Measurements from ENCODE around the gene ACTN1.

GRCh38 chr14:68840454-68840853 lies 138.6 kb downstream of the ACTN1 start:
- TF ChIP-seq POLR2A (IDR thresholded peaks at IDR 0.05; ENCODE audit: low read depth, low read length) (no peak), POLR2AphosphoS5 (IDR thresholded peaks at IDR 0.05; ENCODE audit: low read depth, low read length) (no peak), TAF1 (IDR thresholded peaks at IDR 0.05; ENCODE audit: low read depth, low read length) (no peak), SPI1 (IDR thresholded peaks at IDR 0.05; ENCODE audit: low read depth, low read length) (no peak), PAX5 (IDR thresholded peaks at IDR 0.05; ENCODE audit: insufficient read depth, low read length, severe bottlenecking) (no peak)
